GM19099 (cell line): ENCODE measurements around the gene ANGPTL5.

Experiments
- POLR2A ChIP-seq: IDR thresholded peaks from 3 replicates; pipeline ENCODE4 v1.6.1; 2011; ENCODE audit warnings: low read depth; ENCODE audit not compliant: insufficient read length; ENCODE audit errors: extremely low read depth

Gene ANGPTL5

DNA sequence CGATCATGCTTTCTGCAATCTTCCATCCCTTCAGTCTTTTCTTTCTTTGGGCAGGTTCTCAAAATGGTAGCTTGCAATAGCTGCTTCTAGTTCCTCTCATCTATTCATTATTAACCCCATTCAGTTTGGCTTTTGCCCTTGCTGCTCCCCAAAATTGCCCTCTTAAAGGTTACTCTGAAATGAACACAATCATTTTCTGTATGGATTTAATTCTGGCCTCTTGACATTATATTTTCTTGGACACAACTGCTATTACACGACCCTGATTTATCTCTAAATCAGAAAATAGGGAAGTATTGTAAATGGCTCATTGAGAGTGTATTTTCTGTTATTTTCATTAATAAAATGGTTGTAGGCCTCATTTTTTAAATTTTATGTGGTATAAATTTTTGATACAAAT is at the start of gene ANGPTL5:
Gene ANGPTL5 (minus strand): TSS at position 101 of the 400 bp plus-strand sequence. CDS start 8,613 bp downstream, outside the sequence.
- TF ChIP-seq POLR2A, result no peak

- TF ChIP-seq POLR2A, result no peak
Measured at GRCh38 chr11:101960231-101960630, 43.9 kb upstream of the ANGPTL5 start.

GRCh38 chr11:101955701-101956100 is 39.4 kb upstream of the ANGPTL5 start:
- TF ChIP-seq POLR2A, result no peak

DNA sequence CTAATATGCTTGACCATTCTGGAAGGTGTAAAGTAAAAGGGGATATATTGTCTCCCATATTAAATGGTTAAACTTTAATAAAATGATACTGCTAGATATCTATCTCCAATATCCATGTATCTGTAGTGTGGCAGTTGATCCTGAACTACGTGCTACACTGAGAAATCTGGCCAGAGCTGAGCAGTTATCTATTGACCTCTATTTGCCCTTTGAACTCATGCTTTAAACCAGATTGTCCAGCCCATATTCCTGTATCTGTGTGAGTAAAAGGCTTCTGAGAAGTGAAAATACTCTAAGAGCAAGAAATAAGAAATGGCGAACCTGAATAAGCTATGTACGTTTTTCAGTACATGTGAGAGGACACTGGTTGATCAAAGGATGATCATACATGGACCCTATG is 39.0 kb upstream of the ANGPTL5 start:
- no peak for TF ChIP-seq POLR2A

DNA sequence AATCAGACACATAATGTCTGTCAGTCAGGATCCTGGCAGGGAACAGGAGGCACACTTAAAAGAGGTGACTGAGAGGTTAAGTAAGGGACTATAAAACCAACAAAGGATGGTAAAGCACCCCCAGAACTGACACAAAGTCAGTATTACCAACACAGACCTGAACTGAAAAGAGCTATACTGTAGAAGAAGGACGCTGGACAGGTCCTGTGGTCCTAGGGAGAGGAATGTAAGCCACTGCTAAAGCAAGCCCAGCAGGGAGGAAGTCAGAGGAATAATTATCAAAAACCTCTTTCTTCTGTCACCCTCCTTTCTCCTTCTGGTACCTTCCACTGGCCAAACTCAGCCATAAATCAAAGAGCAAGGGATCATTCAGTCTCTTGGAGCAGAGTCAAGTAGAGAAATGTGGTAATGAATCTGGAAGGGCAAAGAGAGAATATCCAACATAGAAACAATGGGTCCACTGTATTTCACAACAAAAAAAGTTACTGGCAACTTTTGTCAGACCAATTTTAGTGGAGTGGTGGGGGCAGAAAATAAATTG is 33.4 kb upstream of the ANGPTL5 start:
- no peak for TF ChIP-seq POLR2A

DNA sequence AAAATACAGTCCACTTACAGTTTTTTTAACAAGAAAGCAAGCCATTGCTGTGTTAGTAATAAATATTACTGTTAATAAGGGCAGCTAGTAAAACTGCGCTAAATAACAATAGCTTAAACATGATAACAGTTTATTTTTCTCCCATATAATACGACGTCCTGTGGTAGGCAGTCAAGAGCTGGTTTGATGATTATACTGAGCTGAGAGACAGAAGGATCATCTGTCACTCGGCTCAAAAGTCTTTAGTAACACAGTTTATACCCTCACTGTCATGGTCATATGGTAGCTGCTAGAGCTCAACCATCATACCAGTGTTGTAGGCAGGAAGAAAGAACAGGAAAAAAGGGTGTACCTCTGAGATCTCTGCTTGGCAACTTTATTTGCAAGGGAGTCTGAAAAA is 29.1 kb upstream of the ANGPTL5 start:
- no peak for TF ChIP-seq POLR2A

DNA sequence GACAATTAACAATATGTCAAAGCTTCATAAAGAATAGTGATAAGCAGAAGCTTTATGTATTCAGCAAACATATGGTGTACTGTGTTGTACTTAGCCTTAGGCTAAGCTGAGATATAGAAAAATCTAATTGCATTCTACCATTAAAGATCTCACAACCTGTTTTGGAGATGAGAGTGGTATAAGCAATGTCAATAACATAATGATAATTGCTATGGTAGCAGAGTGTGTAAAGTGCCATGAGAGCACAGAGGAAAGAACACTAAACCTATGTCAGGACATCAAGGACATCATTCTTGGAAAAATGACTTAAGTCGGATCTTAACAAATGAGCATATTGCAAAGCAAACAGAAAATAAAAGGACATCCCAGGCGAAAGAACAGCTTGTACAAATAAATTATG is 28.6 kb upstream of the ANGPTL5 start:
- no peak for TF ChIP-seq POLR2A

DNA sequence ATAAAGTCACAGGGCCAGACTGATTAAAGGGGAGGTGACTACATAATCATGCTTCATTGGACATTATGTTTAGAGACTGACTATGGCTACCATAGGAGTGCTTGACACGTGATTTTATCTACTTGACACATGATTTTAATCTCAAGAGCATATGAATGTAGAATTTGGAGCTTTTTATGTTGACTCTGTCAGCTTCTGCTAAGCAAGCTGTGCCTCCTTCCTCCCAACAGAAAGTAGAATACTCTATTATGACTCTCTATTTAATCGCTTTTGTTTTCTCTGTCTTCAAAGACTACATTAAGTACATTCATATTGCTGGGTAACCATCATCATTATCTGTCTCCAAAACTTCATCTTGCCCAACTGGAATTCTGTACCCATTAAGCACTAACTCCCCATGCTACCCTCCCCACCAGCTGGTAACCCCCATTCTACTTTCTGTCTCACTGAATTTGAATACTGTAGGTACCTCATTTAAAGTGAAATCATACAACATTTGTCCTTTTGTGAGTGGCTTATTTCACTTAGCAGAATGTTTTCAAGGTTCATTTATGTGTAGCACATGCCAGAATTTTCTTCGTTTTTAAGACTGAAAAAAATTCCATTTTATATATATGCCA is 24.7 kb upstream of the ANGPTL5 start:
- no peak for TF ChIP-seq POLR2A

GRCh38 chr11:101931692-101932091 is 15.4 kb upstream of the ANGPTL5 start:
- no peak for TF ChIP-seq POLR2A

DNA sequence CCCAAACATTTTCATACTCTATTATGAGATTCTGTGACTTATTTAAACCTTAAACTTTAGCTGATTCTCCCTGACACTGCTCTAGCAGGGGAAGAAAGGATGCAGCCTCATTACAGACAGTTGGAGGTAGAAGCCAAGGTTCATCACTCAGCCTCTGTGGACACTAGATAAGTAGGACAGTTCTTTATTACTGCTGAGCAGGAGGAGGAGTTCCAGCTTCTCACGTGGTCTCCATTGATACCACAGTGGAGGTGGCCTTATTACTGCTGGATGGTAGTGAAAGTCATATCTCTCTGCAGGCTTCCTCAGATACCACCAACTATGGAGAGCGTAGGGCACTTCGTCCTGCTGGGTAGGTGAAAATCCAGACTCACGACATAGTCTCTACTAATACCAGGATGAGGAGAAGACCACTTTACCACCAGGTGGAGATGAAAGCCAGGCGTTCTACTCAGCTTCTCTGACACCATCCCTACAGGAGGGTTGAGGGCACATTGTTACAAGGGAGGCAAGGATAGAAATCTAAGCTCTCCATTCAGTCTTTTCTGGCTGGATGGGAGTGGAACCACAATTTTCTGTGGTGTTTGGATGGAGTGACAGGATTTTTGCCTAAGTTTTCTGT is 13.1 kb upstream of the ANGPTL5 start:
- no peak for TF ChIP-seq POLR2A

DNA sequence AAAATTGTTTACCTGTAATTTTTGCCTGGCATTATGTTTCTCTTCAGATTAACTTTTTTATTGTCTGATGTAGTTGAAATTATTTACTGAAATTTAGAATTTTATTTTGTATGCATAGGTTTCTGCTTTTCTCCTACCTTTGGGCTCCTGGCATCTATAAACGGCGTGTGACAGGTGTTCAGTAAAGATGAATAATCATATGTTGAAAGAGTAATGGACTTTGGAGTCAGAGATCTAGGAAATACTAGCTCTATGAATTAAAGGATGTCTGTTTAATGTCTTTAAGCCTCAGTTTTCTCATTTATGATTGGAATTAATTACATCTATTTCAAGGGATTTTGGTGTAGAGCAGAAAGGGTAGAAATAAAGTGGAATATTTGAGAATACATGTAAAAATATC is 7.2 kb upstream of the ANGPTL5 start:
- no peak for TF ChIP-seq POLR2A

DNA sequence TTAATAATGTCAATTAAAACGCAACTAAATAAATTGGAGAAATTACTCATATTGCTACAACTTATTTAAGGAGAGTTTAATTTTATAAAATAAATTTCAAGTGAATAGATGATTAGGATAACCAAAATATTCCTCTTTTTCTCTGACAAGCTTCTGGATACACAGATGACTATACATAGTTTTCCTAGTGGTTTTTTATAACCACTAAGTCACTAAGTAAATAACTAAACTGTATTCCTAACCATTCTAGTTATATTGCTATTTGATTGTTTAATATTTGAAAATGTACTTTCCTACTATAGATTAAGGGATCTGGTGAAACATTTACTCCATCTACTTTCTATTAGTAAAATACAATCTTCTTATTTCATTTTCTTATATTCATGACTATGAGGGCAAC is 4.7 kb upstream of the ANGPTL5 start:
- no peak for TF ChIP-seq POLR2A

- TF ChIP-seq POLR2A, result no peak
Measured at GRCh38 chr11:101917226-101917625, 904 bp upstream of the ANGPTL5 start.

GRCh38 chr11:101915791-101916291 is 481 bp downstream of the ANGPTL5 start:
- TF ChIP-seq POLR2A, result no peak

DNA sequence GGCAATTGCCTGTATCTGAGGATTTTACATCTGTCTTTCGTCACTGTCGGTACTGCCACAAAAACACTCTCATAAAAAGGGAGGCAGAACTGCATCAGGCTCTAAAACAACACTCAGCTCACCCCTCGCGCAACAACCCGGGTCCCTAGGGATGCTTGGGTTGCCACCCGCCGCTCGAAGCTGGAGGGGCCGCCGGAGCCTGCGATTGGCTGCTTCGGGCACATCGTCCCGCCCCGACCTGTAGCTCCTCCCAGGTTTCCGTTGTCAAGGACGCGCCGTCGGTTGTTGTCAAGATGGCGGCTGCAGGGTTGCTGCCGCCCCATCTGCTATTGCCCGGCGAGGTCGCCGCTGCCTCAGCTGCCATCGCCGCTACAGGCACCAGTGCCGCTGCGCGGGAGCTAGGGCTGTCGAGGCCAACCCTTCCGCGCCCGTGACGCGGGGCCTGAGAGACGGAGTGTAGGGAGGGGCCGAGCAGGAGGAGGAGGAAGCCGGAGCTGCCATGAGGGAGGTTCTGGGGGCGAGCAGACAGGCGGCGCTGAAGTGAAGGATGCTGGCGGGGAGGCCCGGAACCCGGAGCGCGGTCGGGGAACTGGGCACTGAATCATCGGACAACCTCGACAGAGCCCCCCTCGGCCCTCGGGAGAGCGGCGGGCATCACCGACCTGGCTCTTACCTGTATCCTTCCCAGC is 1.4 kb downstream of the ANGPTL5 start, which contains the start of gene CEP126:
Gene CEP126 (plus strand): TSS at position 273 of the 689 bp plus-strand sequence. CDS start 275 bp downstream, at position 548.
- no peak for TF ChIP-seq POLR2A
